Prostate gland (tissue), 2 donors: ENCODE measurements around the gene DISP2. TPM values are rescaled to one million over a fixed set of nuclear protein-coding genes. Genes with fewer than 3 reads are reported as not detected.
A peak's percentile ranks its signal among the peaks of the same experiment; 100 is the strongest.

Experiments used
- DNase-seq: peaks from one replicate; pipeline ENCODE4 v3.0.0-alpha.2; 2019; ENCODE audit warnings: low spot score
- H3K27ac ChIP-seq, 2 donors: fragments of 200-600 bp; sonication (generic); 2 replicates each; pipeline ENCODE4 v1.5.1; 2017 to 2019
- H3K27me3 ChIP-seq: fragments of 200-600 bp; sonication (generic); replicated peaks from 2 replicates; pipeline ENCODE4 v1.5.1; 2019; ENCODE audit not compliant: insufficient read depth
- H3K36me3 ChIP-seq, 2 donors: fragments of 200-600 bp; sonication (generic); 1 replicate in 1 of 2; 2 replicates in 1 of 2; pipeline versions ENCODE4 v1.5.1 to v1.8.1; 2017 to 2019
- H3K4me1 ChIP-seq: fragments of 200-600 bp; sonication (generic); replicated peaks from 2 replicates; pipeline ENCODE4 v1.5.1; 2019
- H3K4me3 ChIP-seq, 2 donors: fragments of 200-600 bp; sonication (generic); 2 replicates each; pipeline ENCODE4 v1.5.1; 2017 to 2019
- H3K9me3 ChIP-seq: fragments of 200-600 bp; sonication (generic); 2 replicates; pipeline ENCODE4 v1.5.1; 2017
- POLR2A ChIP-seq: fragments of 450-650 bp; IDR thresholded peaks from one replicate; pipeline ENCODE4 v1.6.1; 2016; ENCODE audit warnings: antibody characterized with exemption, mild to moderate bottlenecking
- POLR2AphosphoS5 ChIP-seq: sonication (generic); formaldehyde crosslinking; IDR thresholded peaks from one replicate; pipeline ENCODE4 v1.6.1; 2017; ENCODE audit warnings: antibody characterized with exemption
- WGBS: methylation state at CpG from one replicate; pipeline ENCODE4 v1.1.5; 2018; 5-methylcytosine and 5-hydroxymethylcytosine counted together
- intact Hi-C: fragments of 100-400 bp; cut with DNase I; formaldehyde crosslinking; loops from one replicate; pipeline ENCODE4 v1.14.2; 2022
- total RNA-seq, 2 donors: library from RNA; depleted of rRNA; stranded (reverse); fragments of >200 nt; gene quantifications; one replicate each; pipeline ENCODE4 v1.1.0, GENCODE V29; 2016
- TF ChIP-seq, protein P1 (sequence below), 4 experiments: fragments of 200-600 bp in 2 of 4; fragments of 450-650 bp in 2 of 4; sonication (generic) in 2 of 4; IDR thresholded peaks; 1 replicate in 3 of 4; 2 replicates in 1 of 4; pipeline ENCODE4 v1.5.1; 2016 to 2019; ENCODE audit warnings: antibody characterized with exemption in 4 of 4, mild to moderate bottlenecking in 2 of 4, moderate library complexity in 2 of 4

Gene DISP2
- total RNA-seq, 2 donors from 2014 or later = 0.27 to 1.6 TPM

- H3K36me3 ChIP-seq = no peaks in the 10 kb centered on the region
- H3K4me1 ChIP-seq = peaks cover 4% of the 10 kb centered on the region
- WGBS = 100% methylated on average over 1 of the region's 1 CpG
- TF ChIP-seq, protein P1, sequence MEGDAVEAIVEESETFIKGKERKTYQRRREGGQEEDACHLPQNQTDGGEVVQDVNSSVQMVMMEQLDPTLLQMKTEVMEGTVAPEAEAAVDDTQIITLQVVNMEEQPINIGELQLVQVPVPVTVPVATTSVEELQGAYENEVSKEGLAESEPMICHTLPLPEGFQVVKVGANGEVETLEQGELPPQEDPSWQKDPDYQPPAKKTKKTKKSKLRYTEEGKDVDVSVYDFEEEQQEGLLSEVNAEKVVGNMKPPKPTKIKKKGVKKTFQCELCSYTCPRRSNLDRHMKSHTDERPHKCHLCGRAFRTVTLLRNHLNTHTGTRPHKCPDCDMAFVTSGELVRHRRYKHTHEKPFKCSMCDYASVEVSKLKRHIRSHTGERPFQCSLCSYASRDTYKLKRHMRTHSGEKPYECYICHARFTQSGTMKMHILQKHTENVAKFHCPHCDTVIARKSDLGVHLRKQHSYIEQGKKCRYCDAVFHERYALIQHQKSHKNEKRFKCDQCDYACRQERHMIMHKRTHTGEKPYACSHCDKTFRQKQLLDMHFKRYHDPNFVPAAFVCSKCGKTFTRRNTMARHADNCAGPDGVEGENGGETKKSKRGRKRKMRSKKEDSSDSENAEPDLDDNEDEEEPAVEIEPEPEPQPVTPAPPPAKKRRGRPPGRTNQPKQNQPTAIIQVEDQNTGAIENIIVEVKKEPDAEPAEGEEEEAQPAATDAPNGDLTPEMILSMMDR (IDR thresholded peaks at IDR 0.05) = no peak
- TF ChIP-seq POLR2AphosphoS5 = no peak
- TF ChIP-seq POLR2A = no peak
- intact Hi-C loops = loop anchor here (5.0 kb wide), 1 partner anchor 37 kb away; the partner anchor contains the start of gene DISP2
- H3K27ac ChIP-seq = no peak overlapping the region
- no peak for DNase-seq
- no peaks in the 10 kb centered on the region for H3K9me3 ChIP-seq
- no peaks in the 10 kb centered on the region for H3K27me3 ChIP-seq
- H3K4me3 ChIP-seq = no peak overlapping the region
Observed at GRCh38 chr15:40320409-40320808, 37.6 kb upstream of the DISP2 start.

- TF ChIP-seq, protein P1 (IDR thresholded peaks at IDR 0.05) = peak; percentile 69 to 92 (median 84)
- TF ChIP-seq POLR2AphosphoS5 = peak; percentile 50
- no peak for TF ChIP-seq POLR2A
- no peak overlapping the region for H3K4me3 ChIP-seq
- intact Hi-C loops = loop anchor here (5.0 kb wide), 1 partner anchor 36 kb away; the partner anchor contains the start of gene DISP2
- no peaks in the 10 kb centered on the region for H3K36me3 ChIP-seq
- no peaks in the 10 kb centered on the region for H3K27me3 ChIP-seq
- H3K27ac ChIP-seq = no peak overlapping the region
- DNase-seq = peak; percentile 70
- no peaks in the 10 kb centered on the region for H3K9me3 ChIP-seq
- H3K4me1 ChIP-seq = peaks cover 4% of the 10 kb centered on the region
- WGBS = 1% methylated on average over 2 of the region's 2 CpGs
Observed at GRCh38 chr15:40320931-40321371, 37.1 kb upstream of the DISP2 start.

- Histone ChIP-seq H3K27me3 (no peaks in the 10 kb centered on the region), H3K36me3 (no peaks in the 10 kb centered on the region), H3K9me3 (no peaks in the 10 kb centered on the region), H3K4me3 (peak overlapping the region; percentile 70 to 77), H3K4me1 (peaks cover 4% of the 10 kb centered on the region), H3K27ac (peak overlapping the region; percentile 58 to 69)
- intact Hi-C loops = loop anchor here (2.0 to 5.0 kb wide), 2 partner anchors 18 to 35 kb away; partner anchors contain the start of genes CCDC9B and DISP2
- DNase-seq = no peak
- TF ChIP-seq POLR2AphosphoS5 (no peak), POLR2A (no peak)
- TF ChIP-seq, protein P1 (IDR thresholded peaks at IDR 0.05) = no peak
- WGBS = 47% methylated on average over 24 of the region's 26 CpGs
Observed at GRCh38 chr15:40322531-40323238, 35.3 kb upstream of the DISP2 start.

GRCh38 chr15:40323239-40323952 lies 34.6 kb upstream of the DISP2 start, which contains the start of gene INAFM2:
Gene INAFM2, plus strand, starts transcription at chr15:40323692. Its CDS starts 364 bp downstream, at chr15:40324056.
- peak; percentile 84 for DNase-seq
- Histone ChIP-seq H3K4me3 (peak within 1 kb of the TSS; percentile 70 to 77), H3K36me3 (no peaks in the 10 kb centered on the region), H3K27me3 (no peaks in the 10 kb centered on the region), H3K4me1 (peaks cover 4% of the 10 kb centered on the region), H3K27ac (peak within 1 kb of the TSS; percentile 67 to 69), H3K9me3 (no peaks in the 10 kb centered on the region)
- intact Hi-C loops = loop anchor here (2.0 to 5.0 kb wide), 2 partner anchors 17 to 34 kb away; partner anchors contain the start of genes CCDC9B and DISP2
- peak; percentile 69 for TF ChIP-seq POLR2AphosphoS5
- TF ChIP-seq, protein P1 (IDR thresholded peaks at IDR 0.05) = peak; percentile 57 to 88 (median 71)
- no peak for TF ChIP-seq POLR2A
- 1% methylated on average over 28 of the region's 103 CpGs for WGBS
